ENCODE data around the gene PTPRE. TPM values are rescaled to one million over a fixed set of nuclear protein-coding genes. Genes with fewer than 3 reads are reported as not detected.
A peak's percentile ranks its signal among the peaks of the same experiment; 100 is the strongest.

The PTPRE gene
- polyA plus RNA-seq, 1 donor (not counting 4 experiments of a cell fraction or from before 2014, with no cell fraction given) = 15.1 TPM

- Histone ChIP-seq H4K20me1 (ENCODE audit: control insufficient read depth, extremely low read depth, insufficient read depth, low read length) (no peaks in the 10 kb centered on the region), H3K79me2 (ENCODE audit: control insufficient read depth, insufficient read depth, low read length) (no peaks in the 10 kb centered on the region), H3K9me3 (ENCODE audit: control insufficient read depth, low read depth, low read length) (no peaks in the 10 kb centered on the region), H3K27ac (ENCODE audit: control insufficient read depth, insufficient read depth, low read length) (no peak overlapping the region), H3K27me3 (ENCODE audit: control insufficient read depth, extremely low read depth, insufficient read depth, low read length) (no peaks in the 10 kb centered on the region), H3K9me1 (ENCODE audit: control insufficient read depth, extremely low read depth, insufficient read depth, low read length) (no peaks in the 10 kb centered on the region), H3K4me3 (ENCODE audit: control insufficient read depth in 2 of 3, extremely low read depth in 1 of 3, insufficient read depth in 2 of 3, low read depth in 1 of 3, low read length in 3 of 3) (no peak overlapping the region), H3K4me2 (ENCODE audit: control insufficient read depth, extremely low read depth, insufficient read depth, low read depth, low read length) (no peak overlapping the region), H3K9ac (ENCODE audit: control insufficient read depth, extremely low read depth, insufficient read depth, low read length) (no peak overlapping the region), H2AFZ (ENCODE audit: control insufficient read depth, low read length) (no peak overlapping the region), H3K4me1 (ENCODE audit: control insufficient read depth, extremely low read depth, insufficient read depth, low read length) (no peaks in the 10 kb centered on the region), H3K36me3 (ENCODE audit: control insufficient read depth in 2 of 2, extremely low read depth in 1 of 2, insufficient read depth in 2 of 2, low read length in 2 of 2) (no peaks in the 10 kb centered on the region)
- no peak for FAIRE-seq
- dilution Hi-C loops (cut with MboI; ENCODE audit: extremely low pct_ligation_motif_present, low sequenced_read_pairs) = no loop called here
- no peak for TF ChIP-seq CTCF (optimal IDR thresholded peaks at IDR 0.05 in 1 of 3, IDR thresholded peaks at IDR 0.05 in 1 of 3, conservative IDR thresholded peaks at IDR 0.05 in 1 of 3; ENCODE audit: extremely low read depth in 1 of 3, insufficient read depth in 2 of 3, low read length in 3 of 3)
- no peak for TF ChIP-seq EZH2 (IDR thresholded peaks at IDR 0.05; ENCODE audit: low read length)
- DNase-seq (ENCODE audit: low read depth, low spot score) = no peak
Observed at GRCh38 chr10:127918572-127918971, 11.7 kb downstream of the PTPRE start.

- no peaks in the 10 kb centered on the region for H3K9me3 ChIP-seq (ENCODE audit: control insufficient read depth, low read depth, low read length)
- no peak overlapping the region for H2AFZ ChIP-seq (ENCODE audit: control insufficient read depth, low read length)
- TF ChIP-seq EZH2 (IDR thresholded peaks at IDR 0.05; ENCODE audit: low read length) = no peak
- peak in 1 of 3 experiments; percentile 34 for TF ChIP-seq CTCF (optimal IDR thresholded peaks at IDR 0.05 in 1 of 3, IDR thresholded peaks at IDR 0.05 in 1 of 3, conservative IDR thresholded peaks at IDR 0.05 in 1 of 3; ENCODE audit: extremely low read depth in 1 of 3, insufficient read depth in 2 of 3, low read length in 3 of 3)
- H4K20me1 ChIP-seq (ENCODE audit: control insufficient read depth, extremely low read depth, insufficient read depth, low read length) = no peaks in the 10 kb centered on the region
- no peak overlapping the region for H3K4me3 ChIP-seq (ENCODE audit: control insufficient read depth in 2 of 3, extremely low read depth in 1 of 3, insufficient read depth in 2 of 3, low read depth in 1 of 3, low read length in 3 of 3)
- DNase-seq (ENCODE audit: low read depth, low spot score) = no peak
- dilution Hi-C loops (cut with MboI; ENCODE audit: extremely low pct_ligation_motif_present, low sequenced_read_pairs) = no loop called here
- no peaks in the 10 kb centered on the region for H3K27me3 ChIP-seq (ENCODE audit: control insufficient read depth, extremely low read depth, insufficient read depth, low read length)
- no peak overlapping the region for H3K9ac ChIP-seq (ENCODE audit: control insufficient read depth, extremely low read depth, insufficient read depth, low read length)
- no peak overlapping the region for H3K4me2 ChIP-seq (ENCODE audit: control insufficient read depth, extremely low read depth, insufficient read depth, low read depth, low read length)
- H3K4me1 ChIP-seq (ENCODE audit: control insufficient read depth, extremely low read depth, insufficient read depth, low read length) = no peaks in the 10 kb centered on the region
- H3K9me1 ChIP-seq (ENCODE audit: control insufficient read depth, extremely low read depth, insufficient read depth, low read length) = no peaks in the 10 kb centered on the region
- no peaks in the 10 kb centered on the region for H3K79me2 ChIP-seq (ENCODE audit: control insufficient read depth, insufficient read depth, low read length)
- FAIRE-seq = no peak
- no peaks in the 10 kb centered on the region for H3K36me3 ChIP-seq (ENCODE audit: control insufficient read depth in 2 of 2, extremely low read depth in 1 of 2, insufficient read depth in 2 of 2, low read length in 2 of 2)
- no peak overlapping the region for H3K27ac ChIP-seq (ENCODE audit: control insufficient read depth, insufficient read depth, low read length)
Observed at GRCh38 chr10:127919418-127920271, 12.7 kb downstream of the PTPRE start.

Data from keratinocyte (primary cell).